Osteoblast (primary cell): Measurements from ENCODE around the gene ANO1. TPM values are rescaled to one million over a fixed set of nuclear protein-coding genes. Genes with fewer than 3 reads are reported as not detected.

ENCODE experiments used
- DNase-seq: peaks from one replicate; pipeline ENCODE4 v3.0.0; 2011; ENCODE audit warnings: low spot score, mixed read lengths; ENCODE audit not compliant: insufficient read length; ENCODE audit errors: missing footprints
- H2AFZ ChIP-seq: 2 replicates; pipeline ENCODE4 v1.6.0; 2011; ENCODE audit warnings: mild to moderate bottlenecking, low read length
- H3K27ac ChIP-seq: 2 replicates; pipeline ENCODE4 v1.5.1; 2011; ENCODE audit warnings: mild to moderate bottlenecking, low read depth, low read length, moderate library complexity
- H3K27me3 ChIP-seq: 2 replicates; pipeline ENCODE4 v1.6.0; 2012; ENCODE audit warnings: mild to moderate bottlenecking, control low read depth, inconsistent platforms, low read length, moderate library complexity; ENCODE audit not compliant: insufficient read depth
- H3K36me3 ChIP-seq: 2 replicates; pipeline ENCODE4 v1.5.1; 2011; ENCODE audit warnings: mild to moderate bottlenecking, low read length, control low read depth, moderate library complexity; ENCODE audit not compliant: insufficient read depth
- H3K4me1 ChIP-seq: 2 replicates; pipeline ENCODE4 v1.5.1; 2011; ENCODE audit warnings: mild to moderate bottlenecking, low read length, control low read depth, moderate library complexity; ENCODE audit not compliant: insufficient read depth
- H3K4me2 ChIP-seq: 2 replicates; pipeline ENCODE4 v1.6.0; 2011; ENCODE audit warnings: mild to moderate bottlenecking, low read length; ENCODE audit not compliant: insufficient read depth
- H3K4me3 ChIP-seq: fragments of 200-600 bp; sonication (generic); 3 replicates; pipeline ENCODE4 v1.5.1; 2012; ENCODE audit warnings: mild to moderate bottlenecking, low read length, inconsistent platforms; ENCODE audit not compliant: insufficient read depth
- H3K79me2 ChIP-seq: 2 replicates; pipeline ENCODE4 v1.6.0; 2012; ENCODE audit warnings: mild to moderate bottlenecking, low read length, control low read depth, inconsistent platforms; ENCODE audit not compliant: insufficient read depth
- H3K9me3 ChIP-seq: 2 replicates; pipeline ENCODE4 v1.5.1; 2011; ENCODE audit warnings: low read depth, low read length, control low read depth
- H4K20me1 ChIP-seq: 2 replicates; pipeline ENCODE4 v1.6.0; 2012; ENCODE audit warnings: mild to moderate bottlenecking, low read length, control low read depth; ENCODE audit not compliant: insufficient read depth
- total RNA-seq: library from RNA; depleted of rRNA; stranded (reverse); fragments of >200 nt; gene quantifications from 2 replicates; pipeline ENCODE4 v1.2.3, GENCODE V29; 2012
- TF ChIP-seq, protein P1 (sequence below): IDR thresholded peaks from 2 replicates; pipeline ENCODE4 v1.5.1; 2011; ENCODE audit warnings: mild to moderate bottlenecking, low read depth, low read length, moderate library complexity; ENCODE audit errors: extremely low read depth

Gene ANO1
- total RNA-seq, 1 donor, result not detected

DNA sequence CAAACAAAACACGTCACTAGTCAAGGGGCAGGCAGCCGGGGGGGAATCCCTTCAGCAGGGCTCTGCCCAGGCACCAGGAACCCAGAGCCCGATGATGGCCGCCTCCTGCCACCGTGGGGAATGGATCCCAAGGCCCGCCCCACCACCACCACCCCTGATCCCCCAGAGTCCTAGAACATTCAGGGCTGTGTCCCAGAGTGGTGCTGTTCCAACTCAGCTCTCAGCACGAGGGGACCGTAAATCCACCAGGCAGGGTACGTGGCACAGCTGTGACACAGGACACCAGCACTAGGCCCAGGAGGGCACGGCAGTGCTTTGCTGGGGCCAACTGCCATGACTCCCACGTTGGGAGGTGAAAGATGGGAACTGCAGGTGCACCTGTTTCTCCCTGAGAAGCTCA, 29.6 kb downstream of the ANO1 start:
- no peaks in the 10 kb centered on the region for H3K36me3 ChIP-seq
- no peaks in the 10 kb centered on the region for H3K9me3 ChIP-seq
- H3K4me1 ChIP-seq, result peaks cover 24% of the 10 kb centered on the region
- H4K20me1 ChIP-seq, result no peaks in the 10 kb centered on the region
- no peak for DNase-seq
- no peak overlapping the region for H3K27ac ChIP-seq
- no peaks in the 10 kb centered on the region for H3K79me2 ChIP-seq
- H3K4me2 ChIP-seq, result no peak overlapping the region
- H3K27me3 ChIP-seq, result no peaks in the 10 kb centered on the region
- no peak overlapping the region for H2AFZ ChIP-seq
- no peak overlapping the region for H3K4me3 ChIP-seq
- TF ChIP-seq, protein P1, sequence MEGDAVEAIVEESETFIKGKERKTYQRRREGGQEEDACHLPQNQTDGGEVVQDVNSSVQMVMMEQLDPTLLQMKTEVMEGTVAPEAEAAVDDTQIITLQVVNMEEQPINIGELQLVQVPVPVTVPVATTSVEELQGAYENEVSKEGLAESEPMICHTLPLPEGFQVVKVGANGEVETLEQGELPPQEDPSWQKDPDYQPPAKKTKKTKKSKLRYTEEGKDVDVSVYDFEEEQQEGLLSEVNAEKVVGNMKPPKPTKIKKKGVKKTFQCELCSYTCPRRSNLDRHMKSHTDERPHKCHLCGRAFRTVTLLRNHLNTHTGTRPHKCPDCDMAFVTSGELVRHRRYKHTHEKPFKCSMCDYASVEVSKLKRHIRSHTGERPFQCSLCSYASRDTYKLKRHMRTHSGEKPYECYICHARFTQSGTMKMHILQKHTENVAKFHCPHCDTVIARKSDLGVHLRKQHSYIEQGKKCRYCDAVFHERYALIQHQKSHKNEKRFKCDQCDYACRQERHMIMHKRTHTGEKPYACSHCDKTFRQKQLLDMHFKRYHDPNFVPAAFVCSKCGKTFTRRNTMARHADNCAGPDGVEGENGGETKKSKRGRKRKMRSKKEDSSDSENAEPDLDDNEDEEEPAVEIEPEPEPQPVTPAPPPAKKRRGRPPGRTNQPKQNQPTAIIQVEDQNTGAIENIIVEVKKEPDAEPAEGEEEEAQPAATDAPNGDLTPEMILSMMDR, result no peak

DNA sequence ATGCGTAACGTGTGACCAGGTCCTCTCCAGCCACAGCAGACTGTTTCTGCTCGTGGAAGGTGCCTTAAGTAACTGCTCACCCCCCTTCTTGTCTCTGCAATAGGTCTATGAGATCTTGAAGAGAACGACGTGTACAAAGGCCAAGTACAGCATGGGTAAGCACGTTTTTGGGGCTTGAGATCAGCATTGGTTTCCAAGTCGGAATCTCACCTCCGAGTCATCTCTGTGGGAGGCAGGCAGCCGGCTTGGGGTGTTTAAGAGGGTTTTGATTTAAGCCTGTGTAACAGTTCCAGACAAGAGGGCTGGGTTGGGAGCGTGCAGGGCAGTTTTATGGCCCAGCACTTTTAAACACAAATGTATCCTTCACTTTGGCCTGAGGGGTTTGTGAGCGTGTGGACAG, 30.1 kb downstream of the ANO1 start:
- no peaks in the 10 kb centered on the region for H3K79me2 ChIP-seq
- H3K4me2 ChIP-seq, result no peak overlapping the region
- H3K4me1 ChIP-seq, result peaks cover 24% of the 10 kb centered on the region
- H4K20me1 ChIP-seq, result no peaks in the 10 kb centered on the region
- H2AFZ ChIP-seq, result no peak overlapping the region
- H3K27me3 ChIP-seq, result no peaks in the 10 kb centered on the region
- no peak for DNase-seq
- TF ChIP-seq, protein P1, result no peak
- no peak overlapping the region for H3K4me3 ChIP-seq
- H3K9me3 ChIP-seq, result no peaks in the 10 kb centered on the region
- H3K27ac ChIP-seq, result no peak overlapping the region
- no peaks in the 10 kb centered on the region for H3K36me3 ChIP-seq

DNA sequence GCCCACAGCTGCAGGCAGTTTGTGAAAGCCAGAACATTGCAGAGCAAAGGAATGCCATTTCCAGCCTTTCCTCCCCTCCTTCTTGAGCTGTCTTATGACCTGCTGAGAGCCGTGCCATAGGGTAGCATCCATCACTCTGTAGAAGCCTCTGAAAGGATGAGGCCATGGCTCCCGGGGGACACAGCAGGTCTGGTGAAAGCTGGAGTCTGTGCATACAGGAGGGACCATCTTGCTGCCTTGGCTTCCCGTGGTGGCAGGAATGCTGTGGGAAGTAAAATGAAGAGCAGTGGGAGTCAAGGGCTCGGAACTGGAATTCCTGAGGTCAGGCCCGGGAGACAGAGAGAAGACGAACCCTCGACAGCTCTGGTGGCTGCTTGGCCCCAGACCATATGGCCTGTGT, 30.9 kb downstream of the ANO1 start:
- H3K4me2 ChIP-seq, result no peak overlapping the region
- peaks cover 24% of the 10 kb centered on the region for H3K4me1 ChIP-seq
- TF ChIP-seq, protein P1, result no peak
- no peak overlapping the region for H3K27ac ChIP-seq
- H3K79me2 ChIP-seq, result no peaks in the 10 kb centered on the region
- H2AFZ ChIP-seq, result no peak overlapping the region
- H3K4me3 ChIP-seq, result no peak overlapping the region
- H4K20me1 ChIP-seq, result no peaks in the 10 kb centered on the region
- peak; percentile 89 for DNase-seq
- H3K27me3 ChIP-seq, result no peaks in the 10 kb centered on the region
- H3K9me3 ChIP-seq, result no peaks in the 10 kb centered on the region
- H3K36me3 ChIP-seq, result no peaks in the 10 kb centered on the region

DNA sequence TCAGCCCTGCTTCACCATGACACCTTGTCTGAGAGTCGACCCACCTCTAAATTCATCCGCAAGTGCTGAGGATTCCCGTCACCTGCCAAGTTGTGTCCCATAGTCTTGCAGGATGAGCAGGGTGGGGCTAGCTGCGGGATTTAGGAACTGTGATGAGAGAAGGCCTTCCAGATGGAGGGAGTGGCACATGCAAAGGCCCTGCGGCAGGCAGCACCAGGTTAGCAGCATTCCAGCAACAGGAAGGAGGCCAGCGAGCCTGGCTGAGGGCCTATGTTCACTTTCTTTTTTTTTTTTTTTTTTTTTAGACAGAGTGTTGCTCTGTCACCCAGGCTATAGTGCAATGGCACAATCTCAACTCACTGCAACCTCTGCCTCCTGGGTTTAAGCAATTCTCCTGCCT, 31.8 kb downstream of the ANO1 start:
- no peak overlapping the region for H3K4me2 ChIP-seq
- no peaks in the 10 kb centered on the region for H3K79me2 ChIP-seq
- H4K20me1 ChIP-seq, result no peaks in the 10 kb centered on the region
- no peaks in the 10 kb centered on the region for H3K27me3 ChIP-seq
- no peak overlapping the region for H2AFZ ChIP-seq
- no peak for DNase-seq
- peaks cover 24% of the 10 kb centered on the region for H3K4me1 ChIP-seq
- H3K4me3 ChIP-seq, result no peak overlapping the region
- TF ChIP-seq, protein P1, result no peak
- no peaks in the 10 kb centered on the region for H3K36me3 ChIP-seq
- no peak overlapping the region for H3K27ac ChIP-seq
- H3K9me3 ChIP-seq, result no peaks in the 10 kb centered on the region
